Measurements from ENCODE around the gene UBL7. TPM values are rescaled to one million over a fixed set of nuclear protein-coding genes. Genes with fewer than 3 reads are reported as not detected.

Gene UBL7
- total RNA-seq, 1 experiment from 2014 or later, result 39.8 TPM

DNA sequence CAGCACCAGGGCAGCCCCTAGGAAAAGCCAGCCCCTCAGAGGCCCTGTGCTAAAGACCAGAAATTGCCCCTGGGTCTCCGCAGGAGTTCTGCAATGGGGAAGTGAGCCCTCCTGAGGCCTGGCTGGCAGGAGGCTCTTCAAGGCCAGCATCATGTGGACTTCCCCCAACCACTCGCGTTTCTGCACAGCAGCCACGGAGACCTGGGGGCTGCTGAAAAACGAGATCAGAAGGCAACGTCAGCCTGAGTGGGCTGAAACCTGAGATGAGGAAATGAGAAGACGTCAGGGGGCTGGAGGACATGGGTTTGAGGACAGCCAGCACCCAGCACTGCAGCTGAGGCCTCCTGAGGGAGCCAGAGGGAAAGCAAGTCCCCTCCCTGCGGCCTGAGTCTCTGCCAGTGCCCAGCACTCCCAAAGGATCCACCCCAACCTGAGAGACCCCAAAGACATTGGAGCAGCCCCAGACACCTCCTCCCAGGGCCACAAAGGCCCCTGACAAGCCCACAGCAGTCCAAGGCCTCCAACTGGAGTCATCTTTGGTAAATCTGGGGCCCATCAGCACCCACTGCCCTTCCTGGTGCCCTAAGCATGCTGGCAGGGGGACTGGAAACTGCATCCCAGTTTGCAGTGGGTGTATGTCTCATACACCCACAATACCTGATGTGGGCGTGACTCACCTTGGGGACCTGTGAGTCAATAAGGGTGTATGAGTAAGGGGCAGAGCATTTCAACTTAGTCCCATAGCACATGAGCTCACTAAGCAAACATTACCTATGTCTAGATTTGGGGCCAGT lies 64.3 kb downstream of the UBL7 start:
- no peak for DNase-seq (ENCODE audit: extremely low read depth, low read depth)

DNA sequence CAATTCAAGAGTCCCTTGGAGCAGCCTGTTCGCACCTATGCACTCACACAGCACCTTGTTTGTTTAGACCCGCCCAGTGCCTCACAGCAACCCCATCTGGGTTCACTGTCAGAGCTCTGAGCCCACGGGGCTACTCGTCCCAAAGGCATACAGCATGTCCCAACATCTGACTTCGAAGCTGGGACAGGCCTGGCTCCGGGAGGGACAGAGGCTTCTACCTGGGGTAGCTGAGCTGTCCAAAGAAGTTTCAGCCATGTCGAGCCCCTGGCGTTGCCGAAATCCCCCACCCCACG lies 64.9 kb downstream of the UBL7 start:
- no peak for DNase-seq (ENCODE audit: extremely low read depth, low read depth)

Small RNA genes within 50 kb of the gene (small RNA-seq; reads per million reads assigned to genes)
- gene MIR6881 (0 reads per million in 2 experiments), gene RF00591 (0 reads per million in 2 experiments)

Other genes with a start within 250 kb of the UBL7 start
- 0.12 TPM in 1 of 2 replicates, not detected in the other for gene CCDC33, start 224.8 kb downstream of the UBL7 start, total RNA-seq (2014; rRNA removed; shearing (Covaris generic))
- not detected in 2 replicates for gene CYP11A1, start 93.5 kb downstream of the UBL7 start, total RNA-seq (2014; rRNA removed; shearing (Covaris generic))
- 0.12 and 0.20 TPM in 2 replicates for gene SEMA7A, start 27.2 kb downstream of the UBL7 start, total RNA-seq (2014; rRNA removed; shearing (Covaris generic))
- 2.1 and 2.8 TPM in 2 replicates for gene ARID3B, start 80.1 kb upstream of the UBL7 start, total RNA-seq (2014; rRNA removed; shearing (Covaris generic))
- 37.8 and 49.8 TPM in 2 replicates for gene CLK3, start 154.7 kb upstream of the UBL7 start, total RNA-seq (2014; rRNA removed; shearing (Covaris generic))
- 8.8 and 10.3 TPM in 2 replicates for gene EDC3, start 234.9 kb upstream of the UBL7 start, total RNA-seq (2014; rRNA removed; shearing (Covaris generic))

All from NCI-H460 (cell line).